ENCODE results near the gene UROD. TPM values are rescaled to one million over a fixed set of nuclear protein-coding genes. Genes with fewer than 3 reads are reported as not detected.
A peak's percentile ranks its signal among the peaks of the same experiment; 100 is the strongest.

The UROD gene
- total and polyA plus RNA-seq, 4 donors, result 65.8 to 85.9 (median 77.0) TPM

DNA sequence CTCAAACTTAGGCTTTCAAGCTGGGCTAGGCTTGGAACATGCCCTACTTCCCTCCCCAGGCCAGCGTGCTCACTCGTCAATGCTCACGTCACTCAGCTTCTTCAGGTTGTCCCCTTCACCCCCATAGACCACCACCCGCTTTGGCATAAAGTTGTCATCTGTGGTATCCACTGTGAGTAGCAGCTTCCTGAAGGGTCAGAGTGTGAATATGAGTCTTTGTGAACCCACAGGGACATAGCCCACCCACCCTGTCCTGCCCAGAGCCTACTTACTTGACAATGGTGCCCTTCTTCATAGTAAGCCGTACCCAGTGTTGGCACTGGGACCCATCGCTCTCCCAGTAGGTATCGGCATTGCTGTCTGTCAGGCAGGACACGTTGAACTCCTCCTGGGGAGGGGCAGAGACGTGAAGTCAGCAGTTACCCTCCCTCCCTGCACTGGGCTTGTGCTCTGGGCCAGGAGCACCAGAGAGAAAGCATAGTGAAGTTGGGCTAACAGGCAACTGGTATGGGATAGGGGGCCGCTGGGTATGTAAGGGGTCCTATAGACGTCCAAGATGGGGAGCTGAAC, 2.7 kb upstream of the UROD start:
- H3K4me3 ChIP-seq, result no peak overlapping the region
- ATAC-seq (ENCODE audit: insufficient read depth, low FRiP score), result no peak
- H3K36me3 ChIP-seq (ENCODE audit: control insufficient read depth in 4 of 4, insufficient read depth in 4 of 4, low read length in 4 of 4), result peaks cover 21 to 48% (median 38%) of the 10 kb centered on the region in 4 donors

DNA sequence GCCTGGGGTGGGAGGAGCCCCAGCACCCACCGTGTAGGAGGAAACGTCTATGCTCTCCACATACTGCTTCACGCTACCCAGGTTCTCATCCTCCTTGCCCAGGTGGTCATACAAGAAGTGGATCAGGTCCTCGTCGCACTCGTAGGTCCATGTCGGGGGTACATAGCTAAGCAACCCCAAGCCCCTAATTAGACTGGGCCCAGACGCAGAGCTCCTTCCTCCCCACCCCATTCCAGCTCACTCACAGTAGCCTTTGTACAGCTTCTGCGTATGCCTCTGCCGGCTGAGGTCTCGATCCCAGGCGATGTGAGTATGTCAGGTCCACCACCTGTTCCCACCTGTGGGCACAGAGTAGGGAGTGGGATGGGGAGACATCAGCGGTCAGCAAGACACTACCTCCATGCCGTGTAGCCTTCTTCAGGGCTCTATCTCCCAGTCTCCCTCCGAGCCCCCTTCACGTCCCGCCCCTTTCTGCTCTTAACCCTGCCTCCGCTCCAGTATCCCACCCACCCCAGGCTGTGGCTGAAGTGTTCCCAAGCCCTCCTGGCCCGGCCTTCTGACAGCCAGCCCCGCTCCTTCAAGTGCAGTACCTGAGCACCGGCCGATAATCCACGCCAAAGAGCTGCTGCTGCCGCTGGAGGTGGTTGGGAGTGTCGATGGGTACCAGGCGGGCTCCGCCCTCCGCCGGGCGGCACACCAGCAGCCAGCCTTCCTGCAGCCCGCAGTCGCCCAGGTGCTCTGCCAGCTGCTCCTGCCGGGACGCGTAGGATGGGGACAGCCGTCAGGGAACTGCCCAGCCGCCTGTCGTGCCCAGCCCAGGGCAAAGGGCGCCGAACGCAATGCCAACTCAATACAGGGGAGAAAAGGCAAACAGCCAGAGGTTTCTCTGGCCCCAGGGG, 1.8 kb upstream of the UROD start:
- Histone ChIP-seq H3K4me1 (ENCODE audit: control insufficient read depth in 5 of 5, insufficient read depth in 5 of 5, low read length in 5 of 5) (peaks cover 0 to 28% (median 20%) of the 10 kb centered on the region in 5 donors), H3K27me3 (ENCODE audit: control insufficient read depth in 3 of 3, insufficient read depth in 3 of 3, low read length in 2 of 3) (no peaks in the 10 kb centered on the region), H3K4me3 (peak overlapping the region; percentile 94), H3K27ac (ENCODE audit: low read depth in 1 of 2, low read length in 1 of 2) (peak overlapping the region in 1 of 2 donors; percentile 84), H3K9me3 (ENCODE audit: control insufficient read depth in 4 of 4, insufficient read depth in 3 of 4, low read length in 3 of 4) (no peaks in the 10 kb centered on the region), H3K36me3 (ENCODE audit: control insufficient read depth in 4 of 4, insufficient read depth in 4 of 4, low read length in 4 of 4) (peaks cover 19 to 44% (median 41%) of the 10 kb centered on the region in 4 donors), H3K9ac (ENCODE audit: insufficient read depth in 1 of 2, low read length in 2 of 2) (peak overlapping the region; percentile 2 to 32)
- DNase-seq (no peak), ATAC-seq (ENCODE audit: insufficient read depth, low FRiP score) (peak; percentile 15)
- 20 to 29% methylated on average over 41 of the region's 41 CpGs for WGBS, 2 donors
- TF ChIP-seq, protein P1, sequence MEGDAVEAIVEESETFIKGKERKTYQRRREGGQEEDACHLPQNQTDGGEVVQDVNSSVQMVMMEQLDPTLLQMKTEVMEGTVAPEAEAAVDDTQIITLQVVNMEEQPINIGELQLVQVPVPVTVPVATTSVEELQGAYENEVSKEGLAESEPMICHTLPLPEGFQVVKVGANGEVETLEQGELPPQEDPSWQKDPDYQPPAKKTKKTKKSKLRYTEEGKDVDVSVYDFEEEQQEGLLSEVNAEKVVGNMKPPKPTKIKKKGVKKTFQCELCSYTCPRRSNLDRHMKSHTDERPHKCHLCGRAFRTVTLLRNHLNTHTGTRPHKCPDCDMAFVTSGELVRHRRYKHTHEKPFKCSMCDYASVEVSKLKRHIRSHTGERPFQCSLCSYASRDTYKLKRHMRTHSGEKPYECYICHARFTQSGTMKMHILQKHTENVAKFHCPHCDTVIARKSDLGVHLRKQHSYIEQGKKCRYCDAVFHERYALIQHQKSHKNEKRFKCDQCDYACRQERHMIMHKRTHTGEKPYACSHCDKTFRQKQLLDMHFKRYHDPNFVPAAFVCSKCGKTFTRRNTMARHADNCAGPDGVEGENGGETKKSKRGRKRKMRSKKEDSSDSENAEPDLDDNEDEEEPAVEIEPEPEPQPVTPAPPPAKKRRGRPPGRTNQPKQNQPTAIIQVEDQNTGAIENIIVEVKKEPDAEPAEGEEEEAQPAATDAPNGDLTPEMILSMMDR (IDR thresholded peaks at IDR 0.05; ENCODE audit: control extremely low read depth, extremely low read depth), result no peak

More for the DNA sequence above, 2.7 kb upstream of the UROD start:
- WGBS, 2 donors, result 93 to 95% methylated on average over 11 of the region's 11 CpGs
- TF ChIP-seq, protein P1 (IDR thresholded peaks at IDR 0.05; ENCODE audit: control extremely low read depth, extremely low read depth), result no peak
- no peak for DNase-seq
- Histone ChIP-seq H3K4me1 (ENCODE audit: control insufficient read depth in 5 of 5, insufficient read depth in 5 of 5, low read length in 5 of 5) (peaks cover 0 to 24% (median 20%) of the 10 kb centered on the region in 5 donors), H3K27ac (ENCODE audit: low read depth in 1 of 2, low read length in 1 of 2) (no peak overlapping the region), H3K27me3 (ENCODE audit: control insufficient read depth in 3 of 3, insufficient read depth in 3 of 3, low read length in 2 of 3) (no peaks in the 10 kb centered on the region), H3K9me3 (ENCODE audit: control insufficient read depth in 4 of 4, insufficient read depth in 3 of 4, low read length in 3 of 4) (no peaks in the 10 kb centered on the region), H3K9ac (ENCODE audit: insufficient read depth in 1 of 2, low read length in 2 of 2) (no peak overlapping the region)

DNA sequence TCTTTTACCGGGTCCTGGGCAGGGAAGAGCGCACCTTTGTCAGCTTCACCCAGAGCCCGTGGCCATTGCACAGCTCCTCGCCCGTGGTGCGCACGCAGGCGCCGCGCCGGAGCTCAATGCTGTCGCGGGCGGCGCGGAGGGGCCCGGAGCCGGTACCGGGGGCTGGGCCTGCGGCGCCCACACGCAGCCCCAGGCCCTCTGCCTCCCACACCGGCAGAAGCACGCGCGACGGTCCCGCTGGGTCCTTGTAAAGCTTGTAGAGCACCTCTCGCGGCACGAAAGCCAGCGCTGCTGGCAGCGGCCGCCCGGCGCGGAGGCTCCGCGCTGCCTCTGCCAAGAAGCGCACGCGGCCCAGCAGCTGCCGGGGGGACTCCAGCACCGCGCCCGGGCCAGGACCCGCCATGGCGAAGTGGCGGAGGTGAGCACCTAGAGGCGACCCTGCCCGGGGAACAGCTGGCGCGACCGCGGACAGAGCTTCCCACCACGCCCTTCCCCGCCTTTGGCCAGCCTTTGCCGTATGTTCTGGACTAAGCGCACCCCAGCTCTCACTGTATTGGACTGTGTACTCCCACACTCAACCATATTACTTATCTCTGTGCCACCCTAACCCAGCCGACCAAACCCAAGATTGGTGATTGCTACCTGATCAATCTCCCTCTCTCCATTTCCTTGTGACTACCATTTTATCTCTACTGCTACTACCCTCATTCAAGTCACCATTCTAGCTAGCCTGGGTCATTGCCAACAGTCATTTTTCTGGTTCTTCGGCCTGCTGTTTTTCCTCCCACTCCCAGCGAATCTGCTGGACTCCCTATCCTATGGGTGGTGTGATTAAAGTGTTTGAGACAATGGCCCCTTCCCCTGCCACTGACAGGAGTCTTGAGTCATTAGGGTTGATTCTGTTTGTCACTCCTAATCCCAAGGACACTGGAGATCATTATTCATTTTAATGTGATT, 921 bp upstream of the UROD start, which contains the start of gene HECTD3:
Gene HECTD3 (minus strand): TSS at position 470 of the 957 bp plus-strand sequence. CDS start 67 bp downstream, at position 403.
- Histone ChIP-seq H3K36me3 (ENCODE audit: control insufficient read depth in 4 of 4, insufficient read depth in 4 of 4, low read length in 4 of 4) (peaks cover 12 to 40% (median 38%) of the 10 kb centered on the region in 4 donors), H3K4me1 (ENCODE audit: control insufficient read depth in 5 of 5, insufficient read depth in 5 of 5, low read length in 5 of 5) (peaks cover 0 to 28% (median 20%) of the 10 kb centered on the region in 5 donors), H3K27ac (ENCODE audit: low read depth in 1 of 2, low read length in 1 of 2) (peak within 1 kb of the TSS; percentile 83 to 84), H3K4me3 (peak within 1 kb of the TSS; percentile 94), H3K9me3 (ENCODE audit: control insufficient read depth in 4 of 4, insufficient read depth in 3 of 4, low read length in 3 of 4) (no peaks in the 10 kb centered on the region), H3K27me3 (ENCODE audit: control insufficient read depth in 3 of 3, insufficient read depth in 3 of 3, low read length in 2 of 3) (no peaks in the 10 kb centered on the region), H3K9ac (ENCODE audit: insufficient read depth in 1 of 2, low read length in 2 of 2) (peak within 1 kb of the TSS; percentile 72 to 94)
- TF ChIP-seq, protein P1 (IDR thresholded peaks at IDR 0.05; ENCODE audit: control extremely low read depth, extremely low read depth), result no peak
- peak; percentile 85 for ATAC-seq (ENCODE audit: insufficient read depth, low FRiP score)
- DNase-seq, result peak; percentile 75 to 86 (median 85)
- 1 to 2% methylated on average over 51 to 62 of the region's 62 CpGs for WGBS, 2 donors

All from lung (tissue), 12 donors.